Stimulated activated CD8-positive, alpha-beta memory T cell treated with anti-CD3 and anti-CD28 coated beads, Interleukin-7, amount 100 ng/mL, for 4 hours (primary cell): Measurements from ENCODE around the gene TBX15.

Source experiments
- DNase-seq, 2 donors: peaks; one replicate each; pipeline ENCODE4 v3.0.0-alpha.2; 2020; ENCODE audit warnings: low read depth in 2 of 2

Gene TBX15

DNA sequence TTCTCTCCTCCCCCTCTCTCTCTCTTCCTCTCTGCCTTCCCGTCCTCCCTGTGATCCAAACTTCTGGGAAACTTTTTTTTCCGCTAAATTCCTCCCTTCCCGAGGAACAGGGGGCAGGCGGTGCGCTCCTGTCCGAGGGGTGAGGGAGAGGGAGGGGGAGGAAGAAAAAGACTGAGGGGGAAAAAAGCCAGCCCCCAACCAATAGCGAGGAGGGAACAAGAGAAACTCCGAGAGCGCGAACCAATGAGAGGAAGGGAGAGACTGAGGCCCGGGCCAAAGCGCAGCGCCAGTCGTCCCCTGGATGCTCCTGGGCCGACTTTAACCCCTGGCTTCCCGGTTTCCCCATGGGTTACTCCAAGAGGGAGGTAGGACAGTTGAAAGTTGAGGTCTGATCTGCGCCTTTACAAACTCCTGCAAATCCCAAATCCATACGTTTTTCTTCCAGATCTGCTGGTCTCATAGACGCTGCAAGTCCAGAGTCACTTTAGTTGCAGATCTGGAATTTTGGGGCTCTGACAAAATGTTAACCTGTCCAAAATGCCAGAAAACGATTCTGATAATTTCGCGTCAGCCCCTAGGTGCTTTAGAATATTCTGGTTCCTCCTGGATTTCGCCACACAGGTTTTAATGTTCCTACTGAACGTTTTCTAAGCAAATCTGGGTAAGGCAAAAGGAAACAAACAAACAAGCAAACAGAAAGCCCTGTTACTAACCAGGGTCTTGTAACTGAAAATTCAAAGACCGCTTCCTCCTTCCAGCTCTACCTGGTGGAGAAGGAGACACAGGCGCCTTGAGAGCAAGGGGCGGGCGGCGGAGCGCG is at the start of gene TBX15:
Gene TBX15 (minus strand): TSS at position 158 of the 820 bp plus-strand sequence. CDS start 548 bp downstream, outside the sequence.
- DNase-seq = no peak

DNA sequence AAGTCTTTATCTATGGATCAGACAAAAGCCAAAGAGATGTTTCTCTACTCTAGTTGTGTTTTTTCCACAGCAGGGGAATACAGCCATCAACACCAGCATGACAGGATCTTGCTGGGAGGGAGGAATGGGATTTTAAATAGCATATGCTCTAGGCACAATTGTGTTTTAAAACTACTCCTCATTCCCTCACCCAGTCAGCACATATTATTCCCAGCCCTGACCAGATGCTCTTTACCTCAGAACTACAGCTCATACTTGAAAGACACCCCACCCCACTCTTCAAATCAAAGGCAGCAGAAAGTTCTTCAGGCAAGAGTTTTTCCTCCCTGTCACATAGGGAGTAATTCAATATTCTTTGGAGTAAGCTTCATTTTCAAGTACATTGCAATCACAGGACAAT is 46.2 kb upstream of the TBX15 start:
- no peak for DNase-seq

DNA sequence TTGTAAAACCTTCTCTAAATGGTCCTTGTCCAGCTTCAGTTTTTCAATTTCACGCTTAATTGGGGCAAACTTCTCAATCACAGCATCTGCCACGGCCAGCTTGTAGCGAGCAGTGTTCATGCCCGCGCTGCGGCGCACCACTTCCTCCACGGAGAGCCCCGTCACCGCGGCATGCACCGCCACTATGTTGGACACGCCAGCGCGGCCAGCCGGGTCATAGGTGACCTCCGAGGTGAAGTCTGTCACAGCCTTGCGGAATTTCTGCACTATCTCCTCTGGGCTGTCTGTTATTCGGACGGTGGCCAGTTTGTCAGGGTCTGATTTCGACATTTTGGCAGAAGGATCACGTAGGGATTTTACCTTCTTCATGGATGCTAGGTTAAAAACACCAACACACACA is 44.8 kb upstream of the TBX15 start:
- no peak for DNase-seq

DNA sequence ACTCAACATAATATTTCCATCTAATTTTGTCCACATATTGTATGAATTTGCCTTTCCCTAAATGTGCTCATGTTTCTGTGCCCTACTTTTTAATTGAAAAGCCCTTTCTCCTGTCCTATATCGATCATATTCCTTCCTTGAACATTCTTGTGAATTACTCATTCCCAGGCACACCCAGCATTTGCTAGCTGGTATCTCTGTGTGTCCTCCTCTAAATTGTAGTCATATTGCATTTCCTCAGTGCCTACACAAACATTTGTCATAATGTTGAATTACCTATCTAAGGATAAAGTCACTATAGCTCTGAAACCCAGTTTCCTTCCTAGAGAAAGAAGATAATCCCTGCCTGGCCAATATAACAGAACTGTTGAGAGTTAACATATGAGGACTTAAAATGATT is 39.6 kb upstream of the TBX15 start:
- DNase-seq = no peak

DNA sequence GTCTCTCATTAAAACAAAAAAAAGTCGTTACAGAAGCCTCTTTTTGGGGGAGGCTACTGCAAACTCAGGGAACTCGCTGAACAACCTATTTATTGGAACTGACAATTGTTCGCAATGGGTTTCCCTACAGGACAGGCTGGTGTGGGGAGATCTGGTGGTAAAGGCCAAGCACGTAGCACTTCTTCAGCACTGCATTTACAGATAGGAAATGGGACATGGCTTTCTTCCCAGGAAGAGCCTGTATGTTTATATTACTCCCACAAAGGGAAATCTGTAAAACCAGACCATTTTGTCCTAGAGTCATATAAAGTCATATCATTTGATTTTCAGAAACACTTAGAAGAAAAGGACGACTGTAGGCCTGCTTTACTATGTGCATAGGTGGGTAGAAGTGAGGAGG is 38.8 kb upstream of the TBX15 start:
- no peak for DNase-seq

DNA sequence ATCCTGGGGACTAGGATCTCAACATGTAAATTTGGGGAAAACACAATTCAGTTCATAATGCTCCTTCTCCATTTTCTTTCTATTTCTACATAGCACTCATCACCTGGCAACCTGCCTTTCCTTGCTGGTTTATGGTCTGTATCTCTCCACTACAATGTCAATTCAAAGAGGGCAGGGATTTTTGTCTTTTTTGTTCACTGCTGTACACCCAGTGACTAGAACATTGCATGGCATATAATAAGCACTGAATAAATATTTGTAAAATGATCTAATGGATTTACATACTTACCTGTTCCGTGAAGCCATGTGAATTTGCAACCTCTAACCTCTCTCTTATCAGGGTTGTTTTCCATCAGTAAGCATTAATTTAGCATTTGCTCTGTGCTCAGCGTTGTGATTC is 27.4 kb upstream of the TBX15 start:
- DNase-seq = no peak

DNA sequence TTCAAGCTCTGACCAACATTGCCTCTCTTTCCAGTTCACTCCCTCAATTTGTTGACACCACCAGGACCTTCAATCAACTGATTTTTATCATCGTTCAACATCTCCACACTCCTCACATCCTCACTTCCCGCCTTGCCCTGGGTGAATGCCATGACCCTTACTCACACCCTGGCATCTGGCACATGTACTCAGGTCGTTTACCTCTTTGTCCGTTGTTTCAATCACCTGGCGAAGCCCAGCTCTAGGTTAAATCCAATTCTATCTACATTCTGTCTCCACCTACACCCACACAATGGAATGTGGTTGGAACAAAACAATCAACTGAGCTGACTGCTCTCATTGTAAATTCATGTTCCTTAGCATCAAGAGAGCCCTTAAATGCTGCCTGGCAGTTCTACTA is 24.2 kb upstream of the TBX15 start:
- DNase-seq = no peak

DNA sequence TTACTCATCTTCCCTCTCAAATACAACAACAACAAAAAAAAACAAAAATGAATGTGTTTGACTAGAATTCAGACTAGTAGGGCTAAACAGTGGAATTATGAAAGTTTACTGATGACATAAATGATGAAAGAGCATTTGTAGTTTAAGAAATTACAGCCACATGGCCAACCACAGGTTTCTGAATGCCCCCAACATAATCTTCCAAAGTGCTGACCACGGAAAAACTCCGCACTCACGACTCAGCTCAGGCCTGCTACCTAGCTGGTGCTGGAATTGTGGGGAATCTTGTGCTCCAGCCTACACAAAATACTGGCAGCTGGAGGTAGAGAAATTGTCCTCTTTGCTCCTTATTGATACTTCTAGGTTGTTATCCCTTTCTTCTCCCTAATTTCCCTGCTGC is 23.6 kb upstream of the TBX15 start:
- DNase-seq = no peak

DNA sequence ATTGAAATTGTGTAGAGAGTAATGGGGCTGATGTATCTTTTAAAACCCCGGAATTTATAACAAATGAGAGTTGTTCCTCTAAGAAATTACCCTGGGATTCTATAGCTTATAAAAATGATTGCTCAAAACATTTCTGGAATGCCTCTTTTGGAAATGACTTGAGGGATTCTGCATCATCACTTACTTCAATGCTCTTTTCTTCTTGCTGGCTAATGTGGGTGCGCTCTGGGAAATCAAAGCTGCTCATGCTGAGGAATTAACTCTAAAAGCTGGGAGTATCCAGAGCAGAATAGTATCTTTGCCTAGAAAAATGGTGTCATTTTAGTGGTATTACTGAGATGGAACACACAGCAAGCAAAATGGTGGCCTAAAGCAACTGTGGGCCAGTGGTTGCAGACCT is 23.0 kb upstream of the TBX15 start:
- DNase-seq = no peak

DNA sequence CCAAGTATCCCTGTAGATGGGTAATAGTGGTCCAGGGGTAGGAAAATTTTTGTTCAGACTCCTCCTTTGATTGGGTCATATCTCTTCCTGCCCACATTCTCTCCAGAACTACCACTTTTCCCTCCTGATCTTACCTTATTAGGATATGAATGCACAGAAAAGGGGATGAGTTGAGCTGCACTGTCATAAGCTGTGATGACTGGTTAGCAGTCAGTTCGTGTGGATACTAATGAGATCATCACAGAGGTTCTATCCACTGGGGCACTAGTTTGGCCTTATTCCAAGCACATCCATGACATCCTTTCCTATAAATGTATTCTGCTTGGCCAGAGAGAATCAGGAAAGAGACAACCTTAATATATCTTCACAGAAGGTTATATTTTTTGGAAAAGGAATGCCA is 22.1 kb upstream of the TBX15 start:
- no peak for DNase-seq

DNA sequence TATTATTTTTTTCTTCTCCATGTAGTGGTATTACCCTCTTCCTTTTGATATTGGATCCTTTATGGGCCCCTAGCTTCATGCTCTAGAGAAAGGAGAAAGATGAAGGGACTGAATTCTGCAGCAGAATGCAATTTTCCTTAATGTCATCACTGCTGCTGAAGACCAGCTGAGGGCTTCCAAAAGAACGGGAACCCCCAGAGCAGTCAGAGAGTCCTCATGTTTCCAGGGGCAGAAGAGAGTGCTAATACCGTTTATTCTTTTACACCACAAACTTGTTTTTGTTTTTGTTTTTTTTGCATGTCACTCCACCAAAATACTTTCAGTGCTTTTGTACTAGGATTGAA is 21.1 kb upstream of the TBX15 start:
- no peak for DNase-seq

DNA sequence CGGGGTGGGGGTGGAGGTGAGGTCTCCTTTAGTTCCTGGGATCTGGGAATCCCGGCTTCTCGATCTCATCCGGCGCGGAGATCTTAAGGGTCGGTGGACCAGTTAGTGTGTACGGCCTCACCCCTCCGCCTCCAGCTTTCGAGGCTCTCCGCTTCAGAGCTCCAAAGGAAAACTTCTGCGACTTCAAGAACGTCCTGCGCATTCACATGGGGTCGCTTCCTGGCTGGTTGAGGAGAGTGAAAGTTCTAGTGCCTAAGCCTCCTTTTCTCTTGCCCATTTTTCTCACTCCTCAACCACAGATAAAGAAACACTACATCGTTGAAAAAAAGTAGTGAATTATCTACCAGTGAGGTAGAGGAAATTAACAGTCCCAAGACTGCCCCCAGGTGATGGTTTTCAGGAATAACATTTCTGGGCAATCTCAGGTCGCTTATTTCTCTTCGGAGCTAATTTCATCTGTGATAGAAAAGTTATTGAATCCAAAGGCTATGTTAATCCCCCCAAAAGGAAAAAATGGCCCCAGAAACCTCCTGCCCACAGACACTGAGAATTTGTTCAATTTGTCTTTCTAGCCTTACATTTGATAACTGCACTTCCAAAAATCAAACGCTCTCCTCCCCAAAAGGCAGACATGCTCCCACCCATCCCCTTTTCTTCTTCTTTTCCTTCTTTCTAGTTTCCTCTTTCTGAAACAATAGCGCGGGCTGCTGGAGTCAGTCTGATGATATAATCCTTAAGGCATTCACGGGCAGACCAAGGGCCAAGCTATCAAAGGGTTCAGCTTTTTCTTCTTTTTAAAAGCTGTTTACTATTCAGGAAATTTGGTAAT is 20.6 kb upstream of the TBX15 start:
- no peak for DNase-seq

DNA sequence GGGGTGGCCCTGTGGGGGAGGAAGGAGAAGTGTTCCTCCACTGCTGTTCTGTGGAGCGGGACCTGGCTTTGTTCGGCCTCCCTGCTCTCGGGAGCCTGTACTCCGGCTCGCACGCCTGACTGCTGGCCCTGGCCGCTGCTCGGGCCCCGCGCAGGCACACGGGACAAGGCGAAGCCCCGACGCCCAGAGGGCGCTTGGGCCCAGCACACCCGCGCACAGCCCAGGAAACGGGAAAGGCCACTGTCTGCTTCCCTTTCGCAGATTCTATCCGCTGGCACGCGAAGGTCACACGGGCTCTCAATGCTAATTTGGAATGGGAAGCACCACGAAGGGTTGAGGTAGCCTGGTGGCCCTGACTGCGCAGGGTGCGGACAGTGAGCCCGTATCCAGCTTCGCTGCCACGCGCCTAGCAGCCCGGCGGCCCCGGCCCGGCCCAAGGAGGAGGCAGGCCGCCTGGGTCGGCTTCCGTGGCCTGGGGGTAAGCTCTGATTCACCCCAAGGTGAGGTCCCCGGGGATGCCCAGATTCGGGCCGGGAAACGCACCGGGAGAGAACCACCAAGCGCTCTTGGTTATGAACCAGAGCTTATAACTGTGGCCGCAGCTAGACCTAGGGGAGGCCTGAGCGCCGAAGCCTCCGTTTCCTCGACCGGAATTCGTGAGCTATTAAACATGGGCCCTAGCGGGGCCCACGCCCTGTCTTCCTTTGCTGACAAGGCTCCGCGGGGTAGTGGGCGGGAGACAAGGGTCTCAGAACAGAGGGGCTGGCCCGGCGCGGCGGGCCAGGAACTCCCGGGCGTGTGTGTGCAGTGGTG is 19.7 kb upstream of the TBX15 start:
- DNase-seq = no peak

DNA sequence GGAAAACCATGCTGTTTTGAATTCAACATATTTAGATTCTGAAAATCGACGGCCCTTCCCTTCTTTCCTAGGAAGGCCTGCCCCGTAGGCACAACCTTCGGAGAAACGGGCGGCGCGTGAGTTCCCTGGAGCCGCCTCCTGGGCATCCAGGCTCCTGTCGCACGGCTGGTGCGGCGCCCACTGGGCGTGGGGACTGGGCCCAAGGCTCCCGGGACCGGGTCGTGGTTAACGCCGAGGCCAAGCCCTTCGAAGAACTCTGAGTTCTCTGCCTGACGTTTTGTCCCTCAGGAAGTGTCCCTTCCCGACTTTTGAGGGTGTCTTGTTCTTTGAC is 19.2 kb upstream of the TBX15 start:
- no peak for DNase-seq

DNA sequence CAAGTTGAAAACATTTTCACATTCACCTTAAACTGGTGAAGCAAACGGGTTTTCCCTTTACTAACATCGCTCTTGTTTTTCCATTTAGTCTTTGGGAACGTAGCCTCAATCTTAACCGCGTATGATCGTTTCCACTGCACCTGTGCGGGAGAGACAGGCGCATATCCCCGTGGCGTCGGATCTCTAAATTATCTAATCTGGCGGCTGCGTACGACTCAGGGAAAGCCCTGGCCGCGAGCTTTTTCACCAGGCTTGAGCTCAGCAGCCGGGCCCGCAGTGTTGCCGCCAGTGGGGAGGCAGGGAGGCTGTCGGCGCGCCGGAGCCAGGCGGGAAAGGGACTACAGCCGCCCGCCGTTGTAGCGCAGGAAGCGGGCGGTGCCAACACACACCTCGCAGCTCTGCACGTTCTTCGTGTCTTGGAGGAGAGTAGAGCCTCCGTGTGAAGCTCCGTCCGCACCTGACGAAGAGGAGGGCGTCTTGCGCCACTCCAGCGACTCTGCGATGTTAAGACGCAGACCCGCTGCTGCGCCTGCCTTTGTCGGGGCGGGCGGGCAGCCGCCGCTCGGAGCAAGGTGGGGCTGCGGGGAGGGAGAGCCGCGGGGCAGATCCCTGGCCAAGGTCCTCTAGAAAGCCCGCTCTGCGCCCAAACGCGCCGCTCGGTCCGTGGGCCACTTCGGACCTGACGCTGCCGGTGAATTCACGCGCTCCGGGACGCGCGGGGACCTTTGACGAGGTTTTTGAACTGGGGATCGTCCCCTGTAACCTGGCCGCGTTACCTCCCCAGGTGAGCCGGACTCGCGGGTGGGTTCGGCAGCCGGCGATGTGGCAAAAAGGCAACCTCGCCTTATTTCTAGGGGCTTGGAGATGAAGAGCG is 18.5 kb upstream of the TBX15 start:
- no peak for DNase-seq

DNA sequence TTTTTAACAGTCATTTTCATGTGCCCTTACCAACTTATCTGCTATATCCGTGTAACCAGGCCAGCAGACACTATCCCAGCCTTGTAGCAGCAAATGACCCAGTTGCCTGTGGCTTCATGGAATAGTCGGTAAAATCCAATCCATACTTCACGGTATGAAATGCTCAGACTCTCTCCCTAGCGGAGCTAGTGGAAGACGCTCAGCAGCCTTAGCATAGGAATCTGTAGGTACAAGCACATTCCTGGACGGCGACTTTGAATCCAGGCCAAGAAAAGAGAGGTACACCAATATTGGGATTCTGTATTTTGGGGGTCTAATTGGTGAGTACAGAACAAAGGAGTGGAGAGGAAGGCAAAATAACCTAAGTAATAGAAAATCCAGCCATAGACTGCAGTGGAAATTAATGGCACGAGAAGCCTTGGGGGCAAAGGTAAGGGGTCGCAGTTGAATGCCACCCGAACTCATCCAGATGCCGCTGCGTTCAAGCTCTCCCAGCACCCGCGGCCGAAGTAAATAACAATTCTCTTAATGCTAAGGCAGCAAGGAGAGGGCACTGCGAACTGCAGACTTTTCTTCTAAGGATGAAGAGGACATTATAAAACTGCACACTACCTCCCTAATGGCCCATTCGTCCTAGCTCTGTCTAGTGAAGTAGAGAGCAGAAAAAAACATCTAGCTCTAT is 17.7 kb upstream of the TBX15 start:
- DNase-seq = no peak

DNA sequence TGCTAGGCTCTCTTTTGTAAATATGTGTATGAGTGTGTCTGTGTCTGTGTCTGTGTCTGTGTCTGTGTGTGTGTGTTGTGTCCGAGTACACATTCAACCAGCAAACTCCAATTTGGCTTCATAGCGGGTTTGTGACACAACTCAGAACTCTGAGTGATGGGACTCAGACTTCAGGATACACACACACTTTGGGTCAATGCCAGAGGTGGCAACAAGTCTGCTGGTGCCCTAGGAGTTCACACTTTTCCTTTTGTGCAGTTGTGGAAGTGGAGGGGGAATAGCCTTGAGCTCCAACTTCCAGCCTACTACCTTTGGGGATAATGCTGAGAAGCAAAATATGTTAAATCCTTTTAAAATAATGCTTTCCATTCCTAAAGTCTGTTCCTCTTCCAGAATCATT is 16.6 kb upstream of the TBX15 start:
- DNase-seq = no peak

DNA sequence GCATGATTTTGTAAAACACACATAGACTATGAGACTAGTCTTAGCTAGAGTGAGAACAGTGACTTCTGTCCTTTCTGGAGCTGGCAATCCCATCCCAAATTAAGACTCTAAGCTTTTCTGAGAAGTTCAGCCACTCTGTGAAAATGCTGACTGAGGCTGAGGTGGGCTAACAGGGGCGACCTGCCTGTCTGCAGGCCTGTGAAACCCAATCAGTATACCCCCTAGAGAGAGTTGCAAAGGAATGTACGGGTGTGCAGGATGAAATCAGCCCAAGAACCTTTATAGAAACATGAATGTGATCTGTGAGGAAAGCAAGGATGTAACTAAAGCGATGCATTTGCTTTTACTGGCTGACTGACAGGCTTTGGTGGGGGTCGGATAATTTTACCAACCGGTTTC is 16.0 kb upstream of the TBX15 start:
- DNase-seq = no peak

DNA sequence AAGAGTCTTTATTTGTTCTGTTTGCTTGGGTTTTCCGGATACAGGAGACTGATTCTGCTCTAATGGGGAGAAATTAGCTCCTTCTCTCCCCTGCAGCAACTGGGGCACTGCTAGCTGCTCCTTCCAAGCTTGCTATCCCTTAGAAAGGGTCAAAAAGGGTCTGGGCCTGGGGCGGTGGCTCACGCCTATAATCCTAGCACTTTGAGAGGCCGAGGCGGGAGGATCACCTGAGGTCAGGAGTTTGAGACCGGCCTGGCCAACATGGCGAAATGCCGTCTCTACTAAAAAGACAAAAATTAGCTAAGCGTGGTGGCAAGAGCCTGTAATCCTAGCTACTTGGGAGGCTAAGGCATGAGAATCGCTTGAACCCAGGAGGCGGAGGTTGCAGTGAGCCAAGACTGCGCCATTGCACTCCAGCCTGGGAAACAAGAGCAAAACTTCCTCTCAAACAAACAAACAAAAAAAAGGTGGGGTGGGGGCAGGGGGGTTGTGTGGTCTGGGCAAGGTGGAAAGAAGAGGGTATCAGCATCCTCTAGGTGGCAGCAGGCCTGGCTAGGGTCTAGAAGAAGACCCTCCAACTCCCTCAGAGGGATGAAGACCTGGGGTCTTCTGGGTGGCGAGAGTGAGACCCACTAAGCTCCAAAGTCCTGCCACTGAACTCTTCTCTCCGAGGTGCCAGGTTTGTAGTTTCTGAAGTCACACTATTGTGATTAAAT is 15.4 kb upstream of the TBX15 start:
- no peak for DNase-seq

DNA sequence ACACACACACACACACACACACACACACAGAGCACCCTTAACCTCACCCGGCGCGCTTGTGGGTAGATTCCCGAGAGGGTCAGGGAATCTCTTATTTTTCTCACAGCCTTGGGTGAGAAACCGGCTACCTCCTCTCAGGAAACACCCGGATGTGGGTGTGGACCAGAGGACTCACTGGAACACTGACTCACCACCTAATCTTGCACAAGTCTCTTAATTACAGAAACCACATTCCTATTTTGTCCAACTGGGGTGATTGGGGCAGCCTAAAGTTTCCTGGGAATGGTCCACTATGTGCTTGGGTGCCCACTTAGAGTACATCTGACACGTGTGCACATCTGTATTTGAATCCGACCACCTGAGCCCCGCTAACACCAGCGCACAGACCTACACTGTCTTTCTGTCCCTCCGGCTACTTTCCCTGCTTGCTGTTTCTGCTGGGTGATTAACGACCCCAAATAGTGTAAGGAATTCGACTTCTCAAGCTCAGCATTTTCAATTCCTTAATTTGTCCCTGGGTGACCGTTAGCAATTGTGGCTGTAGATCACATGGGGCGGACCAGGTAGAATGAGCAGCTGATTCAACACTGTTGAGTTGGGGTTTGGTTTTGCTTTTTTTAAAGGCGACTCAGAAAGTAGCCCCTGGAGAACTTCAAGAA is 14.0 kb upstream of the TBX15 start:
- DNase-seq = no peak
